IPS-18c (cell line): Measurements from ENCODE around the gene PRKAG3.
"Not testable (repeated sequence)": the region's sequence is repeated elsewhere in the genome, so short reads cannot be mapped to it uniquely, and the experiment has no call there.

Experiments used
- H3K4me3 ChIP-seq: 2 replicates; pipeline ENCODE4 v1.7.0; 2013; ENCODE audit warnings: low read depth, mild to moderate bottlenecking, low read length, moderate library complexity; ENCODE audit not compliant: insufficient read depth
- H3K9me3 ChIP-seq: one replicate; pipeline ENCODE4 v1.6.1; 2013; ENCODE audit warnings: mild to moderate bottlenecking, low read length, moderate library complexity; ENCODE audit not compliant: control insufficient read depth, insufficient read depth

PRKAG3 gene

GRCh38 chr2:218854860-218855259, 23.3 kb upstream of the PRKAG3 start:
- Histone ChIP-seq H3K9me3 (peaks cover 3% of the 10 kb centered on the region), H3K4me3 (no peak overlapping the region)

- H3K9me3 ChIP-seq, result peaks cover 3% of the 10 kb centered on the region
- no peak overlapping the region for H3K4me3 ChIP-seq
These were observed 22.2 kb upstream of the PRKAG3 start for GRCh38 chr2:218853766-218854165.

GRCh38 chr2:218852911-218853667, 21.5 kb upstream of the PRKAG3 start:
- no peak overlapping the region for H3K4me3 ChIP-seq

GRCh38 chr2:218851286-218851685, 19.7 kb upstream of the PRKAG3 start:
- H3K9me3 ChIP-seq, result no peaks in the 10 kb centered on the region
- H3K4me3 ChIP-seq, result no peak overlapping the region

More at GRCh38 chr2:218852911-218853667, 21.5 kb upstream of the PRKAG3 start:
- H3K9me3 ChIP-seq, result peaks cover 3% of the 10 kb centered on the region

- no peak overlapping the region for H3K4me3 ChIP-seq
These were observed 19.2 kb upstream of the PRKAG3 start for GRCh38 chr2:218850796-218851195.

GRCh38 chr2:218849721-218850120, 18.1 kb upstream of the PRKAG3 start:
- Histone ChIP-seq H3K4me3 (no peak overlapping the region), H3K9me3 (no peaks in the 10 kb centered on the region)

More at GRCh38 chr2:218850796-218851195, 19.2 kb upstream of the PRKAG3 start:
- H3K9me3 ChIP-seq, result no peaks in the 10 kb centered on the region

- H3K9me3 ChIP-seq, result not testable (repeated sequence)
These were observed 15.4 kb upstream of the PRKAG3 start for GRCh38 chr2:218846963-218847362.

GRCh38 chr2:218844334-218844733, 12.7 kb upstream of the PRKAG3 start:
- not testable (repeated sequence) for H3K9me3 ChIP-seq, H3K4me3 ChIP-seq

More at GRCh38 chr2:218846963-218847362, 15.4 kb upstream of the PRKAG3 start:
- H3K4me3 ChIP-seq, result not testable (repeated sequence)

- Histone ChIP-seq H3K9me3 (no peaks in the 10 kb centered on the region), H3K4me3 (no peak overlapping the region)
These were observed 8.3 kb upstream of the PRKAG3 start for GRCh38 chr2:218839888-218840287.

GRCh38 chr2:218839430-218839829, 7.8 kb upstream of the PRKAG3 start:
- H3K9me3 ChIP-seq, result no peaks in the 10 kb centered on the region
- no peak overlapping the region for H3K4me3 ChIP-seq

- H3K9me3 ChIP-seq, result no peaks in the 10 kb centered on the region
These were observed 5.9 kb upstream of the PRKAG3 start for GRCh38 chr2:218837495-218837894.

GRCh38 chr2:218834685-218835084, 3.1 kb upstream of the PRKAG3 start:
- Histone ChIP-seq H3K4me3 (no peak overlapping the region), H3K9me3 (no peaks in the 10 kb centered on the region)

More at GRCh38 chr2:218837495-218837894, 5.9 kb upstream of the PRKAG3 start:
- H3K4me3 ChIP-seq, result no peak overlapping the region

- no peak overlapping the region for H3K4me3 ChIP-seq
- H3K9me3 ChIP-seq, result no peaks in the 10 kb centered on the region
These were observed 1.5 kb upstream of the PRKAG3 start for GRCh38 chr2:218833023-218833609.

- Histone ChIP-seq H3K9me3 (no peaks in the 10 kb centered on the region), H3K4me3 (no peak overlapping the region)
These were observed 917 bp upstream of the PRKAG3 start for GRCh38 chr2:218832520-218832919.

GRCh38 chr2:218832081-218832480, 478 bp upstream of the PRKAG3 start:
- no peaks in the 10 kb centered on the region for H3K9me3 ChIP-seq
- no peak overlapping the region for H3K4me3 ChIP-seq

- Histone ChIP-seq H3K9me3 (no peaks in the 10 kb centered on the region), H3K4me3 (no peak overlapping the region)
These were observed 887 bp downstream of the PRKAG3 start for GRCh38 chr2:218830526-218831306.

GRCh38 chr2:218829868-218830451, 1.6 kb downstream of the PRKAG3 start:
- H3K4me3 ChIP-seq, result no peak overlapping the region
- no peaks in the 10 kb centered on the region for H3K9me3 ChIP-seq

GRCh38 chr2:218828477-218828778, 3.2 kb downstream of the PRKAG3 start:
- Histone ChIP-seq H3K4me3 (no peak overlapping the region), H3K9me3 (no peaks in the 10 kb centered on the region)
